TTC549 (cell line): Measurements from ENCODE around the gene SLC52A1.

ENCODE experiments used
- FAIRE-seq: peaks from 2 replicates; lab custom pipeline; 2012; peaks lifted over from hg19 to GRCh38; lab: Jason Lieb, UNC

SLC52A1 gene

DNA sequence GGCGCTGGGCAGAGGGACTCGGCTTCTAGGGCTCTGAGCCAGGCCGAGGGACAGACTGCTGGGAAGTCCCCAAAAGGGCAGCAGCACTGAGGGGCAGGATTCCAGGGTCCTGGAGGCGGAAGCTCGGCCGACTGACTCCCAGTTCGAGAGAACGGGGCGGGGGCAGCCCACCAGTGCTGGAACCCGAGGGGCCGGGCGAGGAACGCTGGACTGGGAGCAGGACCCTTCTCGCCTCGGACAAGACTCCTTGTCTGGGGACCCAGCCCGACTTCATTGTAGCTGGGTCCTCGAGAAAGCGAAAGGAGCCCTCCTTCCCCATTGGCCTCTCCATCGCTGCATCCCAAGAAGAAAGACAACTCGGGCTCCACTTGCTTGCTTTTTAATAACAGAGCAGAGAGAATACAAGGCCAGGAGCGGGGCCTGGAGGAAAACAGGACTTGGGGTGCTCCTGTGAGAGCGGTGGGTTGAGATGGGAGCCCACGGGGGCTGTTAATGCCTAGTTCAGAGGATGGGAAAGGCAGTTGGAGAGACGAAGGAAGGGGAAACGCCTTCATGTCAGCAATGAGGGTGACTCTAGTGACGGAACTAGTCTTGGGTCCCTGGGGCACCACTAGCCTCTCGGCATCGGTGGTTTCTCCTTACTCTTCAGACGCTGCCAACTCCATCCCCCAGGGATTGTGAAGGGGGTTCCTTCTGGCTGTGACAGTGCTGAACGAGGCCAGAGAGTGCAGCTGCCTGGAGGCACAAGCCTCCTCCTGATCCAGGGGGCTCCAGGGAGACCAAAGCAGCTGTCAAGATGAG is 47.3 kb downstream of the SLC52A1 start:
- FAIRE-seq, result no peak

DNA sequence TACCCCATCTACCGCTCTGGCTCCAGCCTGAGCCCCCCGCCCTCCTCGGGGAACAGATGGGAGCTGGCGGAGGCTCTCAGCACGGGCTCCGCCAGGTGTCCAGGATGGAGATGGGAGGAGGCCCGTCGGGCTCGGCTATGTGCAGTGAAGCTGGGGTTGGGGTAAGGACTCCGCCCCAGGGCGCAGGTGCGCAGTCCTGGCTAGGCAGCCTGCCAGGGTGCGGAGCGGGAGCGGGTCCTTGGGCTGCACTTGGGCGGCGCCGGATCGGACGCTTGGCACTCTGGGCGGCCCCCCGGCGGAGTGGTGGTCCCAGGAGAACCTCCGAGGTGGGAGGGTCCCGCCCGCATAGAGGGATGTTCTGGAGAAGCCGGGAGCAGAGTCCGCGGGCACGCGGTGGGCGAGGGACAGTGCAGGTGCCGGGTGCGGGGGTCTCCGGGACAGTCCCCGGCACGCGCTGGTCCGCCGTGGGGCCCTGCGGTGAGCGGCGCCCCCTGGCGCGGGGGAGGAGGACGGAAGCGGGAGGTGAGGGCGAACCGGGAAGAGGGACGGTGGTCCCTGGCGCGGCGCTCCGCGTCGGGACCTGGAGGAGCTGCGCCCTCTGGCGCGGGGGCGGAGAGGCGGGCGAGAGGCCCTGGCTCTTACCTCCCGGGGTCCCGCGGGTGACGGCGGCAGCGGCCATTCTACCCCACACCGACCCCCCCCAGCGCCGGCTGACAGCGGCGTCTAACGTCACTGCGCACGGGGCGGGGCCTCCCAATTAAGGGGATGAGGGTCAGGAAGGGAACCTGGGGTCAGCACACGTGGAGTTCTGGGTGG is 48.1 kb downstream of the SLC52A1 start, which contains the start of gene CAMTA2:
Gene CAMTA2, minus strand, starts transcription at position 725 of the 816 bp plus-strand sequence. CDS start 1,453 bp downstream, outside the sequence.
- FAIRE-seq, result no peak

DNA sequence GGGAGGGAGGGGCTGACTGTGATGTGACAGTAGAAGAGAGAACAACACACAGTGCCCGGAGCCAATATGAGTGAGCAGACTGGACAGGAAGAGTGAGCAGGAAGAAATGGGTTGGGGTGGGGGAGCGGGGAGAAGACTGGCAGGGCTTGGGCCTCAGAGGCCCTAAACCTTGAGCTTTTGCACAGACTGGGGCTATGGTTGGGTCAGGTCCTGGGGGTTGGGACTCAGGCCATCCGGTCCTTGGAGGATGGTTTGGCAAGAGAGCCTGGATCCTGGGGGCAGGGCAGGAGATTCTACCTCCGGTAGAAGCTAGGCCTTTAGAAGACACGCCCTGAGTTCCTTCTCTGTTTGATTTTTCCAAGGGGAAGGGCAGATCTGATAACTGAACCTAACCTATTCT is 48.8 kb downstream of the SLC52A1 start:
- FAIRE-seq, result no peak
